ENCODE data around the gene PI4KA.
"Not testable (repeated sequence)": the region's sequence is repeated elsewhere in the genome, so short reads cannot be mapped to it uniquely, and the experiment has no call there.

The PI4KA gene

DNA sequence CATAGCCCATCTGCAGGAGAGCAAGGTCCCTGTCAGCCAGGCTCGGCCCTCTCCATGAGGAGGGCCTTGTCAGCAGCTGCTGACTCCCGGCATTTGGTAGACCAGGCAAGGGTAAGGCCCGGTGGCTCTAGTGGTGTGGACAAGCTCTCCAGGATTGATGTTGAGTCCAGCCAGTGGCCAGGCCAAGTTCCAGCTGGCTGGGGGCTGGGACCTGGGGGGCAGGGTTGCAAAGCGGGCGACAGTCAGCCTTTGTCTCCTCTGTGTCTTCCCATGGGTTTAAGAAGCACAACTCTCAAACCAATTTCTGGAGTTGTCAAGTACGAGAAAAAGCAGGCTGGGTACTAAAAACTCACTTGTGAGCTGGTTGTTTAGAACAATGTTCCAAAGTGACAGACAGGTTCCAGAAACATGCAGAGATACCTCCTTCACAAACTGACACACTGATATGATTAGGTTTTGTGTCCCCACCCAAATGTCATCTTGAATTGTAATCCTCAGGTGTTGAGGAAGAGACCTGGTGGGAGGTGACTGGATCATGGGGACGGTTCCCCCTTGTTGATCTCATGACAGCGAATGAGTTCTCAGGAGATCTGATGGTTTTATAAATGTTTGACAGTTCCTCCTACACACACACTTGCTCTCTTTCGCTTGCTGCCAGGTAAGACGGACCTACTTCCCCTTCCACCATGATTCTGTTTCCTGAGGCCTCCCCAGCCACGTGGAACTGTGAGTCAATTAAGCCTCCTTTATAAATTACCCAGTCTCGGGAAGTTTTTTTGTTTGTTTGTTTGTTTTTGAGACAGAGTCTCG is 137.0 kb downstream of the PI4KA start:
- TF ChIP-seq SPI1 (IDR thresholded peaks at IDR 0.05; ENCODE audit: borderline replicate concordance, low read depth) (peak; percentile 17; the same call in 1 of the 2 replicates), POLR2AphosphoS5 (IDR thresholded peaks at IDR 0.05; ENCODE audit: low read depth) (no peak), GABPA (IDR thresholded peaks at IDR 0.05; ENCODE audit: low read depth) (no peak)
- TF ChIP-seq, protein P1, sequence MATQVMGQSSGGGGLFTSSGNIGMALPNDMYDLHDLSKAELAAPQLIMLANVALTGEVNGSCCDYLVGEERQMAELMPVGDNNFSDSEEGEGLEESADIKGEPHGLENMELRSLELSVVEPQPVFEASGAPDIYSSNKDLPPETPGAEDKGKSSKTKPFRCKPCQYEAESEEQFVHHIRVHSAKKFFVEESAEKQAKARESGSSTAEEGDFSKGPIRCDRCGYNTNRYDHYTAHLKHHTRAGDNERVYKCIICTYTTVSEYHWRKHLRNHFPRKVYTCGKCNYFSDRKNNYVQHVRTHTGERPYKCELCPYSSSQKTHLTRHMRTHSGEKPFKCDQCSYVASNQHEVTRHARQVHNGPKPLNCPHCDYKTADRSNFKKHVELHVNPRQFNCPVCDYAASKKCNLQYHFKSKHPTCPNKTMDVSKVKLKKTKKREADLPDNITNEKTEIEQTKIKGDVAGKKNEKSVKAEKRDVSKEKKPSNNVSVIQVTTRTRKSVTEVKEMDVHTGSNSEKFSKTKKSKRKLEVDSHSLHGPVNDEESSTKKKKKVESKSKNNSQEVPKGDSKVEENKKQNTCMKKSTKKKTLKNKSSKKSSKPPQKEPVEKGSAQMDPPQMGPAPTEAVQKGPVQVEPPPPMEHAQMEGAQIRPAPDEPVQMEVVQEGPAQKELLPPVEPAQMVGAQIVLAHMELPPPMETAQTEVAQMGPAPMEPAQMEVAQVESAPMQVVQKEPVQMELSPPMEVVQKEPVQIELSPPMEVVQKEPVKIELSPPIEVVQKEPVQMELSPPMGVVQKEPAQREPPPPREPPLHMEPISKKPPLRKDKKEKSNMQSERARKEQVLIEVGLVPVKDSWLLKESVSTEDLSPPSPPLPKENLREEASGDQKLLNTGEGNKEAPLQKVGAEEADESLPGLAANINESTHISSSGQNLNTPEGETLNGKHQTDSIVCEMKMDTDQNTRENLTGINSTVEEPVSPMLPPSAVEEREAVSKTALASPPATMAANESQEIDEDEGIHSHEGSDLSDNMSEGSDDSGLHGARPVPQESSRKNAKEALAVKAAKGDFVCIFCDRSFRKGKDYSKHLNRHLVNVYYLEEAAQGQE (IDR thresholded peaks at IDR 0.05; ENCODE audit: insufficient replicate concordance, low read depth): no peak
- H3K27ac ChIP-seq (replicated peaks): no peak overlapping the region; the same call in 1 of the 2 replicates

DNA sequence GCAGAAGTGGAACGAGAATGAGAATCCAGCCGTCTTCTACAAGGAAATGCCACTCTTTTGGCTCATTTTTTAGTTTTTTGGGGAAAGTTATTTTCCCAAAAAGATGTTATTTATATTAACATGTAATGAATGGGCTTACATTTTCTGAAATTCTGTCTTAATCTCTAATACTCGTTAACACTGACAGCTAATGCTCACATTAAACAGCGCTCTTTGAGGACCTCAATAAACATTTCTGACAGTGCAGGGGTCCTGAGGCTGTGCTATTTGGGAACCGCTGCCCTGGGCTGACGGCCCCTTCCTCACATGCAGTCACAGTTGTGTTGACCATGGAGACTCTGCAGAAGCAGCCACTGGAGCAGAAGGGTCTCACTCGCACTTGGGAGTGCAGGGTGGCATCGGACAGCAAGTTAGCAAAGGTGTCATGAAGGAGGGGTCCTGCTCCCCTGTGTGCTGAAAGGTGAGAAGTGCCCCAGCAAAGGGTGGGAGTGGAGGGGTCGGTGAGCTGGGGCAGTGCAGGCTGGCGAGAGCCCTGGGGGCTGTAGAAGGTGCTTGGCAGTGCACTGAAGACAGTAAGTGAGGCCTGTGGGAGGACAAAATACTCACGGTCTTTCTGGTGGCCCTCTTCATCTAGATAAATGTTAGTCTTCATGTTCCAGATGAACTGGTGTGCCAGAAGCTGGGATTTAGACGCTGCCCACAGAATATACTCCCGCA is 137.8 kb downstream of the PI4KA start:
- Histone ChIP-seq H3K4me3 (replicated peaks; ENCODE audit: insufficient read depth, low read length) (no peak overlapping the region), H3K27ac (replicated peaks) (no peak overlapping the region), H3K27me3 (ENCODE audit: insufficient read depth, poor library complexity, severe bottlenecking) (no peaks in the 10 kb centered on the region)
- TF ChIP-seq GABPA (IDR thresholded peaks at IDR 0.05; ENCODE audit: low read depth) (no peak), POLR2AphosphoS5 (IDR thresholded peaks at IDR 0.05; ENCODE audit: low read depth) (no peak), SPI1 (IDR thresholded peaks at IDR 0.05; ENCODE audit: borderline replicate concordance, low read depth) (no peak)
- TF ChIP-seq, protein P2, sequence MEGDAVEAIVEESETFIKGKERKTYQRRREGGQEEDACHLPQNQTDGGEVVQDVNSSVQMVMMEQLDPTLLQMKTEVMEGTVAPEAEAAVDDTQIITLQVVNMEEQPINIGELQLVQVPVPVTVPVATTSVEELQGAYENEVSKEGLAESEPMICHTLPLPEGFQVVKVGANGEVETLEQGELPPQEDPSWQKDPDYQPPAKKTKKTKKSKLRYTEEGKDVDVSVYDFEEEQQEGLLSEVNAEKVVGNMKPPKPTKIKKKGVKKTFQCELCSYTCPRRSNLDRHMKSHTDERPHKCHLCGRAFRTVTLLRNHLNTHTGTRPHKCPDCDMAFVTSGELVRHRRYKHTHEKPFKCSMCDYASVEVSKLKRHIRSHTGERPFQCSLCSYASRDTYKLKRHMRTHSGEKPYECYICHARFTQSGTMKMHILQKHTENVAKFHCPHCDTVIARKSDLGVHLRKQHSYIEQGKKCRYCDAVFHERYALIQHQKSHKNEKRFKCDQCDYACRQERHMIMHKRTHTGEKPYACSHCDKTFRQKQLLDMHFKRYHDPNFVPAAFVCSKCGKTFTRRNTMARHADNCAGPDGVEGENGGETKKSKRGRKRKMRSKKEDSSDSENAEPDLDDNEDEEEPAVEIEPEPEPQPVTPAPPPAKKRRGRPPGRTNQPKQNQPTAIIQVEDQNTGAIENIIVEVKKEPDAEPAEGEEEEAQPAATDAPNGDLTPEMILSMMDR (IDR thresholded peaks at IDR 0.05; ENCODE audit: insufficient read depth, low read length): no peak
- TF ChIP-seq, protein P1 (IDR thresholded peaks at IDR 0.05; ENCODE audit: insufficient replicate concordance, low read depth): no peak
- DNase-seq (ENCODE audit: low read depth in 1 of 2, low spot score in 1 of 2): no peak

More for the DNA sequence above, 137.0 kb downstream of the PI4KA start:
- Histone ChIP-seq H3K4me3 (replicated peaks; ENCODE audit: insufficient read depth, low read length) (no peak overlapping the region), H3K27me3 (ENCODE audit: insufficient read depth, poor library complexity, severe bottlenecking) (no peaks in the 10 kb centered on the region)
- peak in 1 of 2 experiments; percentile 47 for DNase-seq (ENCODE audit: low read depth in 1 of 2, low spot score in 1 of 2)

DNA sequence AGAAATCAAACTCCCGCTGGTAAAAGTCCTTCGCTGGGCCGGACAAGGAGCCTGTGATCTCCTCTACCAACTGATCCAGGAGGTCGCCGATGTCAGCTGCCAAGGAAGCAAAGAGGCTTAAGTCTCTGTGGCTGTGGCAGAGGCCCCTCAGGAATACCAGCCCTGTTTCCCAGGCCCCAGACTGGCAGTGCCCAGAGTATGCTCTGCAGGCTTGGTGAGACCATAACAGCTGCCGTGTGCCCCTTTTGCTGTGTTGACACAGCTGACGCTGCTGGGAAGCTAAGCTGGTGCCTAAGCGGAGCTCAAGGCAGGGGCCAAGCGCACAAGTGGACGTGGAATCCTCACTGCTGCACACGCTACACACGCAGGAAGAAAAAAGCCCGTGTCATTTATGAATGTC is 139.9 kb downstream of the PI4KA start:
- not testable (repeated sequence) for H3K4me3 ChIP-seq (replicated peaks; ENCODE audit: insufficient read depth, low read length); H3K27me3 ChIP-seq (ENCODE audit: insufficient read depth, poor library complexity, severe bottlenecking); DNase-seq (ENCODE audit: low read depth in 1 of 2, low spot score in 1 of 2); H3K27ac ChIP-seq (replicated peaks)

DNA sequence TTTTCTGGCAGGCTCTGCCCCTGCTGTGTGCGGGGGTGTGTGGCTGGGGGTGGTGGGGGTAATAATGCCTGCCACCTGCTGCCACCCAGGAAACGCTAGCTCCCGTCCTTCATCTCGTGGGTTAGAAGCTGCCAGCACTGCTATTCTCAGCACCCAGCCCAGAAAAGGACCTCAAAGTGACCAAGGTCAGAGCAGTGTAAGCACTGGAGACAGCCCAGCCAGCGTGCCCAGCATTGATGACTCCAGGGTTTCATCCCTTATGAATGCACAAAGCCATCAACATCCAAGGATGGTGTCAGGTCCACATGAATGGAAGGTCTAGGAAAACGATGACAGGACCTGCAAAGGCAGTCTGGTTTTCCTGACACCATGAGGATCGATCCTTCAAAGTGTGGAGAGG is 140.6 kb downstream of the PI4KA start:
- not testable (repeated sequence) for H3K4me3 ChIP-seq (replicated peaks; ENCODE audit: insufficient read depth, low read length); DNase-seq (ENCODE audit: low read depth in 1 of 2, low spot score in 1 of 2); H3K27ac ChIP-seq (replicated peaks); H3K27me3 ChIP-seq (ENCODE audit: insufficient read depth, poor library complexity, severe bottlenecking)

DNA sequence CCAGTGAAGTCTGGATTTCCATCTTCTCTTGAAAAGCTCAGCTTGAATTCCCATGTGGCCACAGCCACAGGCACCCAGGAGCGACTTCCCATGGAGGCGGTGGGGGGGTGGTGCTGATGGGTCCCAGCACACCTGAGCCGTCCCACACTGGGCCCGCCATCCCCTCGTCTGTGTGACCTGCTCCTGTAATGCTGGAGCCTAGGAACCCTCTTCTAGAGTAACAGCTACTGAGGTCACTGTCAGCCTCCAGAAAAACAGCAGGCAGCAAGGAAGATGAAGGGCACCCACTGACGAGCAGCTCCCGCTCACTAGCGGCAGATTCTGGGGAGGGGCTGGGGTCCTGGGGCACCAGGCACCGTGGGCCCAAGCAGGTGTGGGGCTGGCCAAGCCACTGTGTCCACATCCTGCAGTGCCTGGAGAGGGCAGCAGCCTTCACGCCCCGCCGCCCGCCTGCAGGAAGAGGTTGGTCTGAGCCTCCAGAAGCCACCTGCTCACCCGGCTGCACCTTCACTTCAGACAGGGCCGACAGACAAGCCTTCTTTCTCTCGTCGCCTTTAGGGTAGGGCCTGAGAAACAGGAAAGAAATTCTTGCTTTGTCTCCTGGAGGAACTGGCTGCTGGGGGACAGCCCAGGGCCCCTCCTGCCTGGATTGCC is 141.3 kb downstream of the PI4KA start:
- not testable (repeated sequence) for DNase-seq (ENCODE audit: low read depth in 1 of 2, low spot score in 1 of 2); H3K27ac ChIP-seq (replicated peaks); H3K4me3 ChIP-seq (replicated peaks; ENCODE audit: insufficient read depth, low read length); H3K27me3 ChIP-seq (ENCODE audit: insufficient read depth, poor library complexity, severe bottlenecking)

DNA sequence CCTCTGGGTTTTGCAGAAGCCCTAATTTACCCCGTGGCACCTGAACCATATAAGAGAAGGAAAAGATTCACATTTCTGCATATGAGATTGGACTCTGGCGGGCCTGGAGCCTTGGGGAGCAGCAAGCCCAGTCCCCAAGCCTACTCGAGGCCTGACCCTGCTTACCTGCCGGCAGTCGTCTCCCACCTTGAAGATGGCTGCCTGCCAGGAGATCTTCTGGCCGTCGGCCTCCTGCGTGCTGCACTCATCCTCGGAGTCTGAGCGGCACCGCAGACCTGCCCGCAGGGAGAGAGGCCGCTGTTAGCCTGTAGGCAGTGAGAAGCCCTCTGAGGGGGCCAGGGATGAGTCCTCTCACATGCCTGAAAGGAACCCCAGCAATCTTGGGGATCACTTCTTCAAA is 145.5 kb downstream of the PI4KA start:
- not testable (repeated sequence) for H3K4me3 ChIP-seq (replicated peaks; ENCODE audit: insufficient read depth, low read length); H3K27ac ChIP-seq (replicated peaks); DNase-seq (ENCODE audit: low read depth in 1 of 2, low spot score in 1 of 2); H3K27me3 ChIP-seq (ENCODE audit: insufficient read depth, poor library complexity, severe bottlenecking)

DNA sequence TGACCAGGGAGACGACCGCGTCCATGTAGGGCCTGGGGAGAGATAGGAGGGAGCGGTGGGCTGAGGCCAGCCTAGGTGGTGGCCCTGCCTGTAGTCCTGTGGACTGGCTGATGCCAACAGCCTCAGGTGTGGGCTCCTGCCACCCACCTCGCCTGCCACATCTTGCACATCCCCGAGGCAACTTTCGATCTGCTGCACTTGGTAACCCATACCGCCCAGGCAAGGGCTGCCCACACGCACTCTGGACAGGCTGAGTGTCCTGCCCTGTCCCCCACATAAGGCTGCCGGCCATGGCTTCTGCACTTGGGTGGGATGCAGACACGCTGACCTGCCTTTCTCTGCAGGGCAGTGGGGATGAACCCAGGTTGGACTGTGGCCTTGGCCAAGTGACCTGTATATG is 148.6 kb downstream of the PI4KA start:
- H3K27me3 ChIP-seq (ENCODE audit: insufficient read depth, poor library complexity, severe bottlenecking); DNase-seq (ENCODE audit: low read depth in 1 of 2, low spot score in 1 of 2); H3K4me3 ChIP-seq (replicated peaks; ENCODE audit: insufficient read depth, low read length); H3K27ac ChIP-seq (replicated peaks): not testable (repeated sequence)

DNA sequence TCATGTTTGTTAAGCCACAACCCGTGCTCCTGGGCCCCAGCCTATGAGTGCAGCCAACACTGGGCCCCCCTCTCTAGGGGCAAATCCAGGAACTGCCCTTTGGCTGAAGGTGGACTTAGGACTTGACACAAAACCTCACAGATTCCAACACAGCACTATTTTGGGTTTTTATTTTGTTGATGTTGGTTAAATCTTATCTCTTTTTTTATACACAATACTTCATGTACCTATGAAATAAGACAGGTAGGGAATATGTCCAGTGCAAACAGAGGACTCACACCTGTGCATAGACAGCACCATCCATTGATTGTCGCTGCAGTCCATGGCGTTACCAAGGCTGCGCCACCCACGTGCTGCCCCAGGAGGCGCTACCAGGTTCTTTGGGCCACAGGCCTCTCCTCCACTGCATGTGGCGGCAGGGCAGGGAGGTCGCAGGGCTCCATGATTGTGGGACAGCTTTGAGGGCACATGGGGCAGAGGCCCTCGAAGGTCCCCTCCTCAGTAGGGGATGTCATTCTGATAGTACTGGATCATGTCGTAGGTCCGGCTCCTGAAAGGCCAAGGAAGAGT is 151.0 kb downstream of the PI4KA start:
- not testable (repeated sequence) for H3K4me3 ChIP-seq (replicated peaks; ENCODE audit: insufficient read depth, low read length); DNase-seq (ENCODE audit: low read depth in 1 of 2, low spot score in 1 of 2); H3K27ac ChIP-seq (replicated peaks); H3K27me3 ChIP-seq (ENCODE audit: insufficient read depth, poor library complexity, severe bottlenecking)

Measured in HL-60 (cell line).